Erythroblast (primary cell): ENCODE measurements around the gene PRPH2.
"Not testable (repeated sequence)": the region's sequence is repeated elsewhere in the genome, so short reads cannot be mapped to it uniquely, and the experiment has no call there.

Experiments used
- DNase-seq, 2 experiments: peaks; one replicate each; lab custom pipeline; 2025; lab: John Stamatoyannopoulos, UW
- GATA1 ChIP-seq: IDR thresholded peaks from 2 replicates; pipeline ENCODE4 v1.6.1; 2011; ENCODE audit warnings: low read depth, mild to moderate bottlenecking, control low read depth, low read length, moderate library complexity
- POLR2A ChIP-seq: IDR thresholded peaks from 2 replicates; pipeline ENCODE4 v1.6.1; 2011; ENCODE audit warnings: mild to moderate bottlenecking, low read length

PRPH2 gene

DNA sequence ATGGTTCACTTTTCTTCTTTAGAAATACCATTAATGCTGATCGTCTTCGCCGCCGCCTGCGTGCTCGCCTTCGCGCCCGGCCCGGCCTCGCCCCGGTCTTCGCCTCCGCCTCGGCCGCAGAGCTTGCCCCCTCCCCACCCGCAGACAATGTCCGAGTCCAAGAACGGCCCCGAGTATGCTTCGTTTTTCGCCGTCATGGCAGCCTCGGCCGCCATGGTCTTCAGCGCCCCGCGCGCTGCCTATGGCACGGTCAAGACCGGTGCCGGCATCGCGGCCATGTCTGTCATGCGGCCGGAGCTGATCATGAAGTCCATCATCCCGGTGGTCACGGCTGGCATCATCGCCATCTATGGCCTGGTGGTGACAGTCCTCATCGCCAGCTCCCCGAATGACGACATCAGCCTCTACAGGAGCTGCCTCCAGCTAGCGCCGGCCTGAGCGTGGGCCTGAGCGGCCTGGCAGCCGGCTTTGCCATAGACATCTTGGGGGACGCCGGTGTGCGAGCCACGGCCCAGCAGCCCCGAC is 4.8 kb upstream of the PRPH2 start:
- DNase-seq = peak; percentile 44 to 59
- TF ChIP-seq GATA1 = no peak
- TF ChIP-seq POLR2A = no peak

DNA sequence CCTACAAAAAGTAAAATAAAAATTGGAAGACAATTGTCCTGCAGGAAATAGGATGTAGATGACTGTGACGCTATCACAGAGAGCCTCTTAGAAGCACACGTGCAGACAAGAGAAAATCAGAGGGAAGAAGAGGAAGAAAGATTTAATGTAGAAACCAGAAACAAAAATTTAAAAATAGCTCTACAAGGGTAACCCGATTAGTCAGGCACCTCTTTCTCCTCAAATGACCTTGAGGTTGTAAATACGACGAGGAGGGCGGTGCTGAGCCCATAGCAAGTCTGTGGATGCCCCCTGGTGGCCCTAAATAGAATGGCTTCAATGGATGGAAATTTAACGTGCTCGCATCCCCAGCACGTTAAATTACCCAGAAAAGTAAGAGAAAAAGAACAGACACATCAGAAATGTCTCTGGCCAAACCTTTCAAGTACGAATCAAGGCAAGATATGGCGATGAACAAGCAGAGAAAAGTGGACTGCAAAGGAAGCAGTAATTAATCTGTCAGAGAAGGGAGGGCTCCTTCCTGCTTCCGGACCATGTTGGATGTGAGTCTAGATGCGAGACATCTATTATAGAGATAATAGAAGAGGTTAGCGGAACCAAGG is 4.2 kb upstream of the PRPH2 start:
- TF ChIP-seq GATA1 (no peak), POLR2A (no peak)
- peak; percentile 89 to 94 for DNase-seq

DNA sequence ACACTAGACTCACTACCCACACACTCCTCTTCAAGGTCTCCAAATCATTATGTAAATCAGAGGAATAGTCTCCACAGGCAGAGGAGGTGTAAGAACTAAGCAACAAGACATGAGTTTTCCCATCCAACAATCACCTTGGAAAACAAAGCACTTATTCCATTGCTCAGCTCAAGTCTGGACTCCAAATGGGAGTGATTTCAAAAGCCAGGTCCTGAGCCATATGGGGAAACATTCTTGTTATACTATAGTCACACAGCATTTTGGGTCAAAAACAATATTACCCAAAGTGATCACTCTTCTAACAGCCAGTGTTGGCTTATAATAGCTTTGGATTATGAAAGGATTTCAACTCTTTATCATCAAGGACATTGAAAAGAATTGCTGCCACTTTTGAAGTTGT is 3.6 kb upstream of the PRPH2 start:
- TF ChIP-seq GATA1 (no peak), POLR2A (no peak)
- peak in 1 of 2 experiments; percentile 45 for DNase-seq

DNA sequence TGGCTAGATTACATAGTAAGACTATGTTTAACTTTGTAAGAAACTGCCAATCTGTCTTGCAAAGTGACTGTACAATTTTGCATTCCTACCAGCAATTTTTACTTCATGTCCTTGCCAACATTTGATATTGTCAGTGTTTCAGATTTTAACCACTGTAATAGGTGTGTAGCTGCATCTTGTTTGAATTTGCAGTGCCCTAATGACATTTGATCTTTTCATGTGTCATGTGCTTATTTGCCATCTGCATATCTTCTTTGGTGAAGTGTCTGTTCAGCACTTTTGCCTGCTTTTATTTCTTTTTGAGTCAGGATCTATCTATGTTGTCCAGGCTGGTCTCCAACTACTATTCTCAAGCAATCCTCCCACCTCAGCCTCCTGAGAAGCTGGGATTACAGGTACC is 2.4 kb upstream of the PRPH2 start:
- TF ChIP-seq POLR2A (no peak), GATA1 (no peak)
- DNase-seq = no peak

DNA sequence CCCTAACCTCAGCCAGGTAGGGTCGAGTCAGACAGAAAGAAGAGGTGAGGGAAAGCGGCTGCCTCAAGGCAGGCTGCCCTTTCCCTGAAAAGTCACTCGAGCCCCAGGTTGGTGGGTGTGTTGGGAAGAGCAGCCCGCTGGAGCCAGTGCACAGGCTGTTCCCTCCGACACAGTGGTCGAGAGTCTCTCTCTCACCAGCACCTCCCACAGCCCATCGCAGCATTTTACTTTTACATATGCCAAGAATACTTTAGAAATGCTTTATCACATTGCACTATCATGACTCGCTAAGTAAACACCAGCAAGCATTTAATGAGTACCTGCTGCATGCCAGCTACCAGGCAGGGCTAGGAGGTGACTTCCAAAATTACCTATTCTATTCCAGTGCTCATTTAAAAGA is 1.7 kb downstream of the PRPH2 start:
- TF ChIP-seq POLR2A = no peak
- TF ChIP-seq GATA1 = no peak
- no peak for DNase-seq

DNA sequence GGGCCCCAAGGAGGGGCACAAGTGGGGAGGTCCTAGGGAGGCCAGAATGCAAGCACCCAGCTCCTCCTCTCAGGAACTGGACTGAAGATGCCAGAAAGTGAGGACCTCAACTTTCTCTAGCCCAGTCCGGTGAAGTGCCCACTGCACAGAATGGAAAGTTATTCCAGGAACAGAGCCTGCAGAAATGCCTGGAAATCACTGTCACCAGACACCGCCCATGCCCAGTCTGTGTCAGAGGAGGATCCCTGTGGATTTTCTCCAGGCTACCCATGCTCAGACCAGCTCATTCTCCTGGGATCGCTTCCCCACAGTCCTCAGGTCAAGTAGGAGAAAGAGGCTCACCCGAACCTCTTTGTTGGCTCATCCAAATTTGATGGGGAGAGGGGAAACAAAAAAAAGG is 6.5 kb downstream of the PRPH2 start:
- no peak for DNase-seq
- TF ChIP-seq POLR2A (no peak), GATA1 (no peak)

DNA sequence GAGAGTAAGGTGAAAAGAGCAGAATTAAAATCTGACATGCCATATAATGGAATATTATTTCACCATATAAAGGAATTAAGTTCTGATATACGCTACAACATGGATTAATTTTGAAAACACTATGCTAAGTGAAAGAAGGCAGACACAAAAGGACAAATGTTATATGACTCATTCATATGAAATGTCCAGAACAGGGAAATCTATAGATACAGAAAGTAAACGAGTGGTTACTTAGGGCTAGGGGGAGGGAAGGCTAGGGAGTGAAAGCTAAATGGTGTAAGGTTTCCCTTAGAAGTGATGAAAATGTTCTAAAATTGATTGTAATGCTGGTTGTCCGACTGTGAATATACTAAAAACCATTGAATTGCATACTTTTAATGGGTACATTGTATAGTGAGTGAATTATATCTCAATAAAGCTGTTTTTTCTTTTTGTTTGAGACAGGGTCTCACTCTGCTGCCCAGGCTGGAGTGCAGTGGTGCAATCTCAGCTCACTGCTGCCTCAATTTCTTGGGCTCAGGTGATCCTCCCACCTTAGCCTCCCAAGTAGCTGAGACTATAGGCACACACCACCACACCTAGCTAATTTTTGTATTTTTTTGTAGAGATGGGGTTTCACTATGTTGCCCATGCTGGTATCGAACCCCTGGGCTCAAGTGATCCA is 8.2 kb downstream of the PRPH2 start:
- TF ChIP-seq POLR2A = no peak
- no peak for TF ChIP-seq GATA1
- DNase-seq = no peak

DNA sequence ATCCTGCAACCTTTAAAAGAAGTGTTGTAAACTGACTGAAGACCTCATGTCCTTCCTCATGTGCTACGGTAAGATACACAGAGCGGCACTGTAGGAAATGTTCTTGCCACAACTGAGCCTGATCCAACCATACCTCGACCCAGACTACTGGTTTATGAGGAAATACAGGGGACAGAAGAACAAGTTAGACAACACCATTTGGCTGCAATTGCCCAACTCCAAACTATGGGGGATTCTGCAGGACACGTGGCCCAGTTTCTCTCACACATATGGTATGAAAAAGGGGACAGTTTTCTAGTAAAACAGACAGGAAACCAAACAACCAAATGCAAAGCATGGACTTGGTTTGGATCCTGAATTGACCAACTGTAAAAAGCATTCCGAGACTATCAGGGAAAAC is 10.5 kb downstream of the PRPH2 start:
- no peak for DNase-seq
- TF ChIP-seq GATA1 (no peak), POLR2A (no peak)

DNA sequence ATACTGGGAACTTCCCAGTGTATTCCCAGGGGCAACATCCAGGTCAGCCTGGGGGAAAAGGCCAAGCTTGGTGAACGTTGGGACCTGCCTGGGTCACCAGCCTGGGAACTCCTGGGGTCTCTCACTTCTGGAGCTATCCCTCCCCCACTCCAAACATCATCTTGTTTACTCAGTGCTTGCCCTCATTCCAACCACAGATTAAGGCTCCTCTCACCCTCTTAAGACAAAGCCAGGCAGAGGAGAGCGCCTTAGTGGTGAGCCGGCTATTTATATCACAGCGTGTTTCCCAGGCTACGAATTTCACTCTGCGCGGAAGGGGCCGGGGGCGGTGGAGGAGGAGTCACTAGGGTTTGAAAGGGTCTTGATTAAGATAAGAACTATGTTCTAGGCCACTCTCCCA is 12.1 kb downstream of the PRPH2 start:
- no peak for DNase-seq
- TF ChIP-seq POLR2A = no peak
- no peak for TF ChIP-seq GATA1

DNA sequence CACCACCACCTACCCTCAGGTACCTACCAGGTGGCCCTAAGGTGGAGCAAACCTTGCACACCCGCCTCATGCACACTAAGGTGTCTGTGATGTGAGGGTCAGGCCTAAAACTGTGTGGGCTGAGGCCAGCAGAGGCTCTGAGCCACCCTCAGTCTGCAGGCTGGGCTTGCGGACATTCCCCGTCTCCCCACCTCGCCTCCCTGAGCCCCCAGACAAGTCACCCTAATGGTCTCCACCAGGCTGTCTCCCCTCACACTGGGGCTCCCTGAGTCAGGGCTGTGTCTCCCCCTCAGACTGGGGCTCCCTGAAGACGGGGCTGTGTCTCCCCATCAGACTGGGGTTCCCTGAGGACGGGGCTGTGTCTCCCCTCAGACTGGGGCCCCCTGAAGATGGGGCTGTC is 12.5 kb downstream of the PRPH2 start:
- no peak for TF ChIP-seq GATA1
- TF ChIP-seq POLR2A = no peak
- no peak for DNase-seq

DNA sequence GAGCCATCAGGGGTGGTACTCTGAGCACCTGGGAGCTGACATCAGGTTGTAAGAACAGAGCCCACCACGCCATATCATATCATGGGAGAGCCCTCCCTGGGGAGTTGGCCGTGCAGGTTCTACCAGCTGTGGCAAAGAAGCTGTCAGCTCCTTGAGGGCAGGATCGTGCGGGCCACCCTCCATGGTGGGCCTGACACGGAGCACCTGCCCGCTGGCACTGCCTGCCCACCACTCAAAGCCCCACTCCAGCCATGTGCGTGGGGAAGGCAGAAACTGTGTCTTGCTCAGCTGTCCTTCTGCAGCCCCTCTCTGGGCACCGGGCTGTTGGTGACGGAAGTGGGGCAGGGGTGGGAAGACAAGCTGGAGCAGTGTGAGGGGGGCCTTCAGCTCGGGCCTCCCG is 14.3 kb downstream of the PRPH2 start:
- TF ChIP-seq GATA1 (no peak), POLR2A (no peak)

DNA sequence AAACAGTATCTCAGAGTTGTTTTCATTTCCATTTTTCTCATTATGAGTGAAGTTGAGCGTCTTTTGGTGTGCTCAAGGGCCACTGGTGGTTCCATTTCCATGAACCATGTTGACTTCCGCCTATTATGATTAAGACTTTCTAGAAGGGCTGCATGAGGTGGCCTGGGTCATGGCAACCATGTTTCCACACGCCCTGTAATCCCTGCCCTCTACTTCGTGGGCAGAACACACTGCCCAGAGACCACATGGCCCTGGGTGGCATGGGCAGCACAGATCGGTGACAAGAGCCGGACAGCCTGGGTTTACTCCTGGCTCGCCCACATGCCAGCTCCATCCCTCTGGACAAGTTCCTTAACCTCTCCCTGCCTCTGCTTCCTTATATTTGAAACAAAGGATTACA is 14.8 kb downstream of the PRPH2 start:
- no peak for DNase-seq
- no peak for TF ChIP-seq POLR2A
- no peak for TF ChIP-seq GATA1

More for the DNA sequence above, 14.3 kb downstream of the PRPH2 start:
- no peak for DNase-seq

DNA sequence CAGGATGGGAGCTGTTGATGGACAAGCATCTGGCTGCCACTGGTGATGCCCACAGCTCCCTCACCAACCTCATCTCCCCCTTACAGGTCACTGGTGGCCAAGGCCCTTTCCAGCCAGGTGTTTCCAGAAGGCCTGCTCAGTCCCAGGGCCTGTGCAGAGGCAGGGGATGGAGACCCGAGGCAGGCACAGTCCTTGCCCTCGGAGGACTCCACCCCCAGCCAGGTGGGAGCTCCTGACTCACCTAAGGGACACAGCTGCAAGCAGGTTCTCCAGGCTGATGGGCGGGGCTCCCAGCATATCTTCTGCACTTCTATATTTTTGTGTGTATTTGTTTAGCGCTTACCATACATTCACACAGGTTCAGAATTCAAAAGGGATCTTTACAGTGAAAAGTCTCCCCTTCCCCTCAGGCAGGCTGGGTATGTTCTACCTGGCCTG is 17.4 kb downstream of the PRPH2 start:
- no peak for TF ChIP-seq GATA1
- no peak for TF ChIP-seq POLR2A
- no peak for DNase-seq

DNA sequence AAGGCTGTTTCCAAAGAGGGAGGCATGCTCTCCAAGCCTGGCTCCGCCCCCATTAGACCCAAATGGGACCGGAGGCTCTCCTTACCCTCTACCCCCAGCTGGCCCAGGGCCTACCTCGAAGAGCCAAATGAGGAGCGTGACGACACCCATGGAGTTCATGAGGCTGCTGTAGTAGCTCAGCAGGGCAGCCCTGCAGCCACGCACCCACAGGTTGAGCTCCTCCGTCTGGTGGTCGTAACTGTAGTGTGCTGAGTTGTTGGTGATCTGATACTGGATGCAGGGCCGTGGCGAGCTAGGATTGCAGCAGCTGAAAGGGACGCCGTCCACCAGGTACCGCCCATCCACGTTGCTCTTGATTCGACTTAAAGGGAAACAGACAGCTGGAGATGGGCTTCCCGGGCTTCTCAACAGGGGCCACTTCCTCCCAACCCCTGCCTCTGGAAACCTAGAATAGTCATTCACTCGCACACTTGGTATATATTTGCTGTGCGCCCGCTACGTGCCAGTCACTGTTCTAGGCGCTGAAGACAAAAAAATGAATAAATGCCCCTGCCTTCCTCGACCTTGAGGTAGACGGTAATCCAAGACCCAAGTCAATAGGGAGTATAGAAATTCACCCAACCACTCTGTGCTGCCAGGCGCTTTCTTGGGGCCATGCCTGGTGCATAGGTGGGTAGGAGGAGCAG is 18.0 kb downstream of the PRPH2 start:
- TF ChIP-seq POLR2A = no peak
- TF ChIP-seq GATA1 = no peak
- DNase-seq = no peak

DNA sequence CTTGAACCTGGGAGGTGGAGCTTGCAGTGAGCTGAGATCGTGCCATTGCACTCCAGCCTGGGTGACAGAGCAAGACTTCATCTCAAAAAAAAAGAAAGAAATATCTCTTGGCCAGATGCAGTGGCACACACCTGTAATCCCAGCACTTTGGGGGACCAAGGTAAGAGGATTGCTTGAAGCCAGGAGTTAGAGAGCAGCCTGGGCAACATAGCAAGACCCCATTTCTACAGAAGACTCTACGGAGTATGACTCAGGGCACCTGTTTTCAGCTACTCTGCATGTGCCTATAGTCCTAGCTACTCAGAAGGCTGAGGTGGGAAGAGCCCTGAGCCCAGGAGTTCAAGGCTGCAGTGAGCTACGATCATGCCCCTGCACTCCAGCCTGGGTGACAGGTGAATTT is 19.6 kb downstream of the PRPH2 start:
- DNase-seq = not testable (repeated sequence)
